HG02610 (cell line): Measurements from ENCODE around the gene ICAM3.

Source experiments
- ATAC-seq: cut with Tn5 transposase; IDR thresholded peaks from one replicate; pipeline ENCODE4 v1.9.1; 2021; ENCODE audit warnings: mild to moderate bottlenecking, moderate library complexity; ENCODE audit not compliant: unreplicated experiment

ICAM3 gene

DNA sequence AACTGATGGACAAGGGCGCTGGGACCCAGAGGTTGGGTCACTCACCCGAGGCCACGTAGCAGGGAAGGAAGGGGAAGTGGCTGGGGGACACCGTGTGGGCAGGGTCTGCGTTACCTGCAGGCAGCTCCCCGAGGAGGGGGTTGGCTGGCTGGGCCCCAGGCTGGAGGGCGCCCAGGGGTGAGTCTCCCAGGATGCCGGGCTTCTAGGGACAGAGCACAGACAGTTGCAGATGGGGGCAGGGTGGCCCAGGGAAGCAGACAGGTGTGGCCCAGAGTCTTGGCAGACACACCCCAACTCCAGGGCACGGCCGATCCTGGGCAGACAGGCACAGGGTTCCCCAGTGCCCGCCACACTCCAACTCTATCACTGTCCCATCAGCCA is 18.0 kb downstream of the ICAM3 start:
- ATAC-seq, result no peak

DNA sequence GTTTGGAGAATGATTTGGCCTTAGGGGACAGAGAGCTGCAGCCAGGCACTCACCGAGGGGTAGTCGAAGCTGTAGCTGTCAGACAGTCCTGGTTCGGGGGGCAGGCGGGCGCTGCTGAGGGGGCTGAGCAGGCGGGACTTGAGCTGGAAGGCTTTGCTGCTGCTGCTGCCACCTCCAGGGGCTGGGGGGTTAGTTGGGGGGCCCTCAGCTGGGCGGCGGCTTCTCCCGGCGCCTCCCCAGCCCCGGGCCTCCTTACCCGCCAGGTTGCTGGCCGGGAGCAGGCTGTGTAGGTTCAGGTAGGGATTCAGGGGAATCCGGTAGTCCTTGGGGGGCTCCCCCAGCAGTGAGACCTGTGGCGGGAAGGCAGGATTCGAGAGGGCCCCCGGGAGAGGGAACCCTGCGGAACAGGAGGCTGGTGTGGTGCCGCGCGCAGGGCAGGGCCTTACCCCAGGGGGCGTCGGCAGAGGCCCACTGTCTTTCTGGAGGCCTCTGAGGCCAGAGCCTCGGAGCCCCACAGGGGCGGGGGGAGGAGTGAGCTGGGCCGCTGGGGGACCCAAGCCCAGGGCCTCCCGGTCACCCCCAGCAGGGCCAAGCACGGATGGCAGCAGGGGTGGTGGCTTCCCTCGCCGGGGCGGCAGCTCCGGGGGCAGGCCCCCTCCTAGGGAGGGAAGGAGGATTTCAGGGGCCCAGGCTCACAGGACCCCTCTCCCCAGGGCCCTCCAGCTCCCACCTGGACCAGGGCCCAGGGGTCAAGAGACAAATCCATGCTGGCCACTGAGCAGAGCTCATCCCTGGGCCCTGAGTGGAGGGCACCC is 18.6 kb downstream of the ICAM3 start:
- no peak for ATAC-seq

- ATAC-seq, result no peak
Observed at GRCh38 chr19:10318807-10319682, 20.4 kb downstream of the ICAM3 start.

DNA sequence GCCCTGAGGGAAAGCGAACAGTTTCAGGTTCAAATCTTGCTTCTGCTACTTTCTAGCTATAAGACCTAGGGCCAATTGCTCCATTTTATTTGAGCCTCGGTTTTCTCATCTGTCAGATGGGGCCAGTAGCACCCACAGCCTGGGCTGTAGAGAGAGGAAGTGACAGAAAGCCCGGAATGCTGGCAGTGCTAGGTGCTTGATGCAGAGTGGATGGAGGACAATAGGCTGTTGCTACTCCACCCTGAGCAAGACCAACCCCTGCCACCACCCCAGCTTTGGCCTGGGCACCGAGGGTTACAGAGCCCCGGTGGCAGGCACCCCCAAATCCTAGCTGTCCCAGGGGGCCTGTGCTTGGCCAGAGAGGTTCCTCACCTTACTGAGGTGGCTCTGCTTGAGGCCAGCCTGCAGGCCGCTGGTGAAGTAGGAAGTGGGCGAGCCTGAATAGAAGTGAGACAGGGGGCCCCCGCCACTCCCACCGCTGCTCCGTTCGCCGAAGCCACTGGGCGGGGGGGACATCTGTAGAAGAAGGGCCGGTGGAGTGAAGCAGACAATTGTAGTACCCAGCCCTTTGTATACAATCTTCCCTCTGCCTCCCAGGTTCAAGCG is 21.5 kb downstream of the ICAM3 start:
- no peak for ATAC-seq

DNA sequence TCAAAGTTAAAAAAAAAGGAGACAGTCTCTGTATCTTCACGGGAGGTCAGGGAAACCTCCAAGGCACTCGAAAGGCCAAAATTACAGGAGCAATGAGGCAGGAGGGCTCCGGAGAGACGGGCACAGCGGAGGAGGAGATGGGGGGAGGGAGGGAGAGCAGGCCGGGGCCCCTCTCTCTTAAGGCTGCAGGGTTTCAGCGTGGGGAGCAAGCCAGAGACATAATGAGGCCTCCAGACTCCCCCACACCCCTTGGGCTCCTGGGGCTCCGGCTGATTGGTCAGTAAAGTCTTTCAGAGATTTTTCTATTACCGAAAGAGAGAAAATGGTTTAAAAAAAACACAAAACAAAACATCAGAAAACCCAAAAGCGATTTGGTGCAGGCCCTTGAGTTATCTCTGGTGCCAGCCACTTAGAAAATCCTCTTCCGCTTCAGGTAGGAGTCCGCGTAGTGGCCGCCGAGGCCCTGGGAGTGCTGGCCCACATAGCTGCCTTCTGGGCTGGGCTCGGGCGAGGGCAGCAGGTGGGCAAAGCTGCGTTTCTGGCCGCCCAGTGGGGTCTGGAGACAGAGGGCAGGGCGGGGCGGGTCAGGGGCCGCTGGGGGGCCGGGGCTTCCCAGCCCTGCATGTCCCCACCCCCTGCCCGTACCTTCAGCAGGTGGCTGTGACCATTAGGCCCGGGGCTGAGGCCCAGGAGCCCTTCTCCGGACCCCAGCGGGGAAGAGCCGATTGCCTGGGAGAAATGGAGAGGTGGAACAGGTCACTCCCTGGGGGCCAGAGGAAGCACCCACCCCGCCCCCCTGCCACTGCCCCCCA is 22.2 kb downstream of the ICAM3 start:
- ATAC-seq, result no peak

DNA sequence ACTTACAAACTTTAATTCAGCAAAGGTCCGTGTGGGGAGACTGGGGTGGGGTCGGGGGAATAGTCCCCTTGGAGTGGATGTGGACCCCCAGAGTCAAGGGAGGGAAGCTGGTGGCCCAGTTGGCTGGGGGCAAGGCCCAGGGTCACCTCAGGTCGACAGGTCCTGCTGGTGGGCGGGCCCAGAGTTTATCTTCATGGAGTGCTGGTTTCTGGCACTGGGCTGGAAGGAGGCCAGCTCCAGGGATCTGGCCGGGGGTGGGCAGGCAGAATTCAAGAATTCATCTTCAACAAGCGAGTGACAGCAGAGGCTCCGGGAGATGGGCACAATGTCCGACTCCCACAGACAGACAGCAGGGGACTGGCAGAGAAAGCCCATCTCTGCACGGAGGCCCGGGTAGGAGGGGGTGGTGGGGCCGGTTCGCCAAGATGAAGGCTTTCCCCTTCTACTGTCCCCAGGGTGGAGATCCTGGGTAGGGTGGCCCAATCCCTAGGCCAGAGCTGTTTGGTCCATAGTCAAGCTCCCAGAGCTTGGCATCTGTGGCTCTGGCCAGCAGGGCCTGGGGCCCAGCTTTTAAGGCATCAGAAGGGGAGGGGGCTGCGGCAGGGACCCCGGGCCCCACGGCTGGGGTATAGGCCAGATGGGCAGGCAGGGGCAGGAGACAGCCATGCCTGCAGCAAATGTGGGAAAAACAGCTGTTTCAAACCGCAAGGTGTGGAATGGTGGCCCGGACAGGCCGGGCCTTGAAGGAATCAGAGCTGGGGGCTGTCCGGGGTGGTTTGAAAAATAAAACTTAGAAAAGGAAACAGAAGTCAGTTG is 23.0 kb downstream of the ICAM3 start:
- ATAC-seq, result no peak

DNA sequence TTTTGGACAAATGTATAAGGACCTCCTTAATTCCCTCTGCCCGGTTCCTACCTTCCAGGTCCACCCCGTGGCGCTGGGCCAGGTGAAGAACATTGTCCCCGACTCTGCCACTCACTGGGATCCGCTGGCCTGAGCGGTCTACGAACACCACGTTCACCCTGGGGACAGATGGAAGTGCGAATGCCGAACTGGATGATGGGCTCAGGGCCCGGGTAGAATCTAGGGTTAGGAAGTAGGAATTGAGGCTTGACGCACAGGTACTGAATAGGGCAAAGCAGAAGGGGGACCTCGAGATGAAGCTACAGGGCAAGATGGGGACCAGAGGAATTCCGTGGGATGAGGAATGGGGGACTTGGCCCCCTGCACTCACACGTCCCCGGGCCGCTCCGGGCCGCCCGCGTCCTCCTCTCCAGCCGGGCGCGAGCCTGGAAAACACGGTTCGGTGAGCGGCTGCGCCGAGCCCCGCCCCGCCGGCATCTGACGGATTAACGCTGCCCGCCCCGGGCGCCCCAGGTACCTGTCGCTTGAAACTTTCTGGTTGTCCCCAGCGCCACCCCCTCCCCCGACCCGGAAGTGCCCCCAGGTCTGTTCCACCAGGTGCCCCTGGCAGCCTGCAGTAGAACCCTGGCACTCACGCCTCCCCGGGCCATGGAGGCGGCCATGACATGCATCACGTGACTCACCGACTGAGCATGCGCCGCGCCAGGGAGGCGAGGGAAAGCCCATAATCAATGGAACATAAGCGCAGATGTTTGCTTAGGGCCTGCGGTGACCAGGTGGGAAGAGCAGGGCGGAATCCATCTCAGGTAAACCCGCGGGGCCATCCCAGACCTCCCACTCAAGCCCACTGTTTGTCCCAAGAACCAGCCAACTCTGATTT is 23.8 kb downstream of the ICAM3 start, which contains the start of gene FDX2:
FDX2 (minus strand) TSS at position 681 of the 880 bp plus-strand sequence; CDS start at position 662, 19 bp downstream.
- peak; percentile 59 for ATAC-seq

- ATAC-seq, result no peak
Observed at GRCh38 chr19:10309423-10309822, 30.0 kb downstream of the ICAM3 start, which contains the start of gene ZGLP1. Gene ZGLP1, minus strand, starts transcription at chr19:10309815.

DNA sequence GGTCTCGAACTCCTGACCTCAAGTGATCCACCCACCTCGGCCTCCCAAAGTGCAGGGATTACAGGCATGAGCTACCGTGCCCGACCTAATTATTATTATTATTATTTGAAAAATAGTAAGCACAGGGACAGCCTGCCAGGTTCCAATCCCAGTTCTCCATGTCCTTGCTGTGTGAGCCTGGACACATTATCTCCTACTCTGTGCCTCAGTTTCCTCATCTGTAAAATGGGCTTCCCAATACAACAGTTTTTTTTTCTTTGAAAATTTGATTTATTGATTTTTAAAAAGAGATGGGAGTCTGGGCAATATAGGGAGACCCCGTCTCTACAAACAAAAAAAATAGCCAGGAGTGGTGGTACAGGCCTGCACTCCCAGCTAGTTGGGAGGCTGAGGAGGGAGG is 33.1 kb downstream of the ICAM3 start:
- no peak for ATAC-seq

DNA sequence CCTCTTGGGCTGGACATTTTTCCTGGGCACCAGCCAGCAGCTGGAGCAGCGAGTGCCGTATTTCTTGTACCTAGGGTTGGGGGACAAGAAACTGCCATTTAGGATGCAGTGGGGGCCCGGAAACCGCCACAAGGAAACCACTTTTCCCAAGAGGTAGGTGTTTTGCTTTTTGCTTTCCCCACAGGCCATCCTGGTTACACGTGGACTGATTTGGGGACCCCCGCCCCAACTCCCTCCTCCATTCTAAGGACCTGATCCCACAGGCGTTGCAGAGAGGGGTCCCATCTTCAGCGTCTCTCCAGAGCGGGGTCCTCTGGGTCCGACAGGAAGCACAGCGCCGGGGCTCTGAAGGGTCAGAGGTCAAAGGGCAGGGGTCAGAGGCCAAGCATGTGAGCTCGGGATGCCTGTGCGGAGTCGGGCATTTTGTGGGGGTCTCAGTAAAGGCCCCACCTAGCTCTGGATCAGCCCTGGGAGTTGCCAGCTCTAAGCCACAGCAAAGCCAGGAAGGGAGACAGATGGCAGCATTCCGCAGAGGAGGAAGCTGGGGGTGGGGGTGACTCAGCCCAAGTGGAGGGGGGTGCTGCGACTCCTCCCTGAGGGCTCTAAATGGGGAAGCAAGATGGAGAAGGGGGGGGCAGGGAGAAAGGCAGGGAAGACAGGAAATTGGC is 34.2 kb downstream of the ICAM3 start:
- ATAC-seq, result no peak

- no peak for ATAC-seq
Observed at GRCh38 chr19:10299545-10300458, 39.6 kb downstream of the ICAM3 start.

- no peak for ATAC-seq
Observed at GRCh38 chr19:10295847-10296591, 43.4 kb downstream of the ICAM3 start.

DNA sequence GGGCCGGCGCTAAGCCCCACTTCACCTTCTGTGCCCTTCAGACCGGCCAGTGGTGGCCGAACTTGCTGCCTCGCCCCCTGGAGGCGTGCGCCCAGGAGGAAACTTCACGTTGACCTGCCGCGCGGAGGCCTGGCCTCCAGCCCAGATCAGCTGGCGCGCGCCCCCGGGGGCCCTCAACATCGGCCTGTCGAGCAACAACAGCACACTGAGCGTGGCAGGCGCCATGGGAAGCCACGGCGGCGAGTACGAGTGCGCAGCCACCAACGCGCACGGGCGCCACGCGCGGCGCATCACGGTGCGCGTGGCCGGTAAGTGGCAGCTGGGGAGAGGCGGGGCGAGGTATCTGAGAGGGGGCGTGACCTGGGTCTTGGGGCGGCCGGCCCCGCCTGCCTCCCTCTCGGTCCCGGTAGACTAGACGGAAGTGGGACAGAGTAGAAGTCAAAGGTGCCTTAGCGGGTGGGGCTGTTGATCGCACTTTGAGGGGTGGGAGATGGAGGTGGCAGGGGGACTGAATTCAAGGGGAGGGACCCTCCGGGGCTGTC is 44.0 kb downstream of the ICAM3 start:
- ATAC-seq, result no peak

DNA sequence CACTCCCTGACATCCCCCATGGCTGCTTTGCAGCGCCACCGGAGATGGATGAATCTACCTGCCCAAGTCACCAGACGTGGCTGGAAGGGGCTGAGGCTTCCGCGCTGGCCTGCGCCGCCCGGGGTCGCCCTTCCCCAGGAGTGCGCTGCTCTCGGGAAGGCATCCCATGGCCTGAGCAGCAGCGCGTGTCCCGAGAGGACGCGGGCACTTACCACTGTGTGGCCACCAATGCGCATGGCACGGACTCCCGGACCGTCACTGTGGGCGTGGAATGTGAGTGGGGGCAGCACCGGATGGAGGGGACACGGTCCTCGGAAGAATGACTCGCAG is 45.1 kb downstream of the ICAM3 start:
- ATAC-seq, result no peak

DNA sequence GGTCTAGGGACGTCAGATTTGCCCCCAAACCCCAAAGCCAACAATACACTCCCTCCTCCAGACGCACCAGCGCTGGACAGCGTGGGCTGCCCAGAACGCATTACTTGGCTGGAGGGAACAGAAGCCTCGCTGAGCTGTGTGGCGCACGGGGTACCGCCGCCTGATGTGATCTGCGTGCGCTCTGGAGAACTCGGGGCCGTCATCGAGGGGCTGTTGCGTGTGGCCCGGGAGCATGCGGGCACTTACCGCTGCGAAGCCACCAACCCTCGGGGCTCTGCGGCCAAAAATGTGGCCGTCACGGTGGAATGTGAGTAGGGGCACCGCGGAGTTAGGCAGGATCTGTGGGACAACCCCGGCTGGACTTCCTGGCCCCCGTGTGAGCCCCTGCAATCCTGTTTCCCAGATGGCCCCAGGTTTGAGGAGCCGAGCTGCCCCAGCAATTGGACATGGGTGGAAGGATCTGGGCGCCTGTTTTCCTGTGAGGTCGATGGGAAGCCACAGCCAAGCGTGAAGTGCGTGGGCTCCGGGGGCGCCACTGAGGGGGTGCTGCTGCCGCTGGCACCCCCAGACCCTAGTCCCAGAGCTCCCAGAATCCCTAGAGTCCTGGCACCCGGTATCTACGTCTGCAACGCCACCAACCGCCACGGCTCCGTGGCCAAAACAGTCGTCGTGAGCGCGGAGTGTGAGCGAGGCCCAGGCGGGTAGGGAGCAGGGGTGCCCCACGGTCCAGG is 45.6 kb downstream of the ICAM3 start:
- ATAC-seq, result no peak
